ENCODE results near the gene NFKBIL1. TPM values are rescaled to one million over a fixed set of nuclear protein-coding genes. Genes with fewer than 3 reads are reported as not detected.
"Not testable (repeated sequence)": the region's sequence is repeated elsewhere in the genome, so short reads cannot be mapped to it uniquely, and the experiment has no call there.

NFKBIL1 gene, protein sequence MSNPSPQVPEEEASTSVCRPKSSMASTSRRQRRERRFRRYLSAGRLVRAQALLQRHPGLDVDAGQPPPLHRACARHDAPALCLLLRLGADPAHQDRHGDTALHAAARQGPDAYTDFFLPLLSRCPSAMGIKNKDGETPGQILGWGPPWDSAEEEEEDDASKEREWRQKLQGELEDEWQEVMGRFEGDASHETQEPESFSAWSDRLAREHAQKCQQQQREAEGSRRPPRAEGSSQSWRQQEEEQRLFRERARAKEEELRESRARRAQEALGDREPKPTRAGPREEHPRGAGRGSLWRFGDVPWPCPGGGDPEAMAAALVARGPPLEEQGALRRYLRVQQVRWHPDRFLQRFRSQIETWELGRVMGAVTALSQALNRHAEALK
- 10 to 100 TPM; 10.6 TPM for total RNA-seq

DNA sequence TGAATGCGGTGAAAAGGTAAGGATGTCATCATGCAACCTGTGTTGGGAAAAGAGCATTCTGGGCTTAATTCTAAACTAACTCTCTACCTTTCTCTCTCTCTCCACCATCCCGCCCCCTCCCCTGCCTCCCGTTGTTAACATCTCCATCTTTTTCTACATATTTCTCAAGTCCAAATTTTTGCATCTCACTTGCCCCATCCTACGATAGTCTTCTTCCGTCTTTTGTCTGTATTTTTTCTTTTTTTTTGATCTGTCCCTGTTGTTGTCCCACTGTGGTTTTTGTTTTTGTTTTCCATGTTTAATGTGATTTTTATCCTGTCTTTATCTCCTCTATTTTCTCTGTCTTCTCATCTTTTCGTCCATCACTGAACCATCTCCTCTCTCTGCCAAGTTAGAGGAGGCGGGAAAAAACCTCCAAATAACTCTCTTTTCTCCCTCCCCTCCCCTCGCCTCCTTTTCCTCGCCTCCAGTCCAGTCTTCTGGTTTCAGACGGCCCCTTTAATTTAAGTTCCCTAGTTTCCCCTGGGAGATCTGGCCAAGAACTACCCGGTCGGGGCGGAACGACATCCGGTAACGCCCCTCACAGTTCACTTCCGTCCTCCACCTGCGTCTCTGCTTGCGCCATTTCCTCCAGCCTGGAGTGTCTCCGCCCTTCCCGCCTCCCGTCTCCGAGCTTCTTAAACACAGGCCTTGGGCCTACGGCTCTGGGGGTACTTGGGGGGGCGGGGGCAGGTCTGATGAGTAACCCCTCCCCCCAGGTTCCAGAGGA lies at the start of gene NFKBIL1:
Gene NFKBIL1, plus strand, starts transcription at position 651 of the 769 bp plus-strand sequence. Its CDS starts 87 bp downstream, at position 738.
- peak within 1 kb of the TSS; percentile 86 for H3K27ac Mint-ChIP-seq
- H3K9me3 Mint-ChIP-seq, result no peaks in the 10 kb centered on the region
- peak; percentile 93 for DNase-seq
- peaks cover 30% of the 10 kb centered on the region for H3K4me1 Mint-ChIP-seq
- peak within 1 kb of the TSS; percentile 84 for H3K4me3 Mint-ChIP-seq
- H3K27me3 Mint-ChIP-seq, result no peaks in the 10 kb centered on the region
- peaks cover 7% of the 10 kb centered on the region for H3K36me3 Mint-ChIP-seq

DNA sequence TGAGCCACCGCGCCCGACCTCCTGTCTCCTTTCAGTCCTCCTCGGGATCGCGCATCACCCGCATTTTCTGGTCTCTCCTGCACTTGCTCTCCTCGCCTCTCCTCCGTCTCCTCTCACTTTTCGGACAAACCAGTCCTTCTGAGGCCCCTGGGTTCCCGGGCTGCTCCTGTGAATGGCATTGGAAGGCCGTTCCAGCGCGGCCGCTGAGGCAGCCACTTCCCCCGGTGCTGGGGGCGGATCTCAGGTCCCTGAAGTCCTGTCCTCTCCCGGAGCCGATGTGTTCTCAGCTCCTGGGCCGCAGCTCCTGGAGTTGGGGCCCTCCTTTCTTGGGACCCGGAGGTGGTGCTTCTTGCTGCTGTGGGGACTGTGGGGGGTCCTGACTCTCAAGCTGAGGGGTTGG lies 48.7 kb upstream of the NFKBIL1 start:
- Mint-ChIP-seq H3K36me3 (peaks cover 17% of the 10 kb centered on the region), H3K9me3 (peaks cover 2% of the 10 kb centered on the region), H3K27ac (no peak overlapping the region), H3K4me3 (peak overlapping the region; percentile 87), H3K4me1 (peaks cover 52% of the 10 kb centered on the region), H3K27me3 (no peaks in the 10 kb centered on the region)
- DNase-seq, result no peak

DNA sequence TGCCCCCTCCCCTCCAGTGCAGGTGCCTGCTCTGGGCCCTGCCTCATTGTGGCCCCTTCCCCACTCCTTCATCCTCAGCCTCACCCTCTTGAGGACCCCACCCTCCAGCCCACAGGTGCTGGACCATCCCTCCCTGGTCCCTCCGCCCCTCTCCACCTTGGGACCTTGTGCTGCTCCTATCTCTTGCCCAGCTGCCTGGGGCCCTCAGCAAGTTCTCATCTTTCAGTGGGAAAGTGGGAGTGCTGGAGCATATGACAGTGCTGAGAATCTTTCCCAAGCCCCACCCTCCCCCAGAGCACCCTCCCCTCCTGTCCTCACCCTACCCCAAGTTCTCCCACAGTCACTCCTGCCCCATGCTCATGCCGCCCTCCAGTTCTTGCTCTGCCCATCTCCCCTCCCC lies 47.8 kb upstream of the NFKBIL1 start:
- H3K27ac Mint-ChIP-seq, H3K27me3 Mint-ChIP-seq, H3K9me3 Mint-ChIP-seq, DNase-seq: not testable (repeated sequence)
- Mint-ChIP-seq H3K4me3 (peak overlapping the region; percentile 87), H3K4me1 (peaks cover 52% of the 10 kb centered on the region), H3K36me3 (peaks cover 19% of the 10 kb centered on the region)

DNA sequence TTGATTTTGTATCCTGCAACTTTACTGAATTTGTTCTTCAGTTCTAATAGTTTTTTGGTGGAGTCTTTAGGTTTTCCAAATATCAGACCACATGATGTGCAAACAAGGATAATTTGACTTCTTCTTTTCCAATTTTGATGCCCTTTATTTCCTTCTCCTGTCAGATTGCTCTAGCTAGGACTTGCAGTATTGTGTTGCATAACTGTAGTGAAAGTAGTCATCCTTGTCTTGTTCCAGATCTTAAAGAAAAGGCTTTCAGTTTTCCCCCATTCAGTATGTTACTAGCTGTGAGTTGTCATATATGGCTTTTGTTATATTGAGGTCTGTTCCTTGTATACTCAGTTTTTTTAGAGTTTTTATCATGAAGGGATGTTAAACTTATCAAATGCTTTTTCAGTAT lies 44.8 kb upstream of the NFKBIL1 start:
- Mint-ChIP-seq H3K4me1 (peaks cover 38% of the 10 kb centered on the region), H3K4me3 (no peak overlapping the region), H3K27me3 (no peaks in the 10 kb centered on the region), H3K27ac (no peak overlapping the region), H3K9me3 (peaks cover 2% of the 10 kb centered on the region), H3K36me3 (peaks cover 17% of the 10 kb centered on the region)
- no peak for DNase-seq

DNA sequence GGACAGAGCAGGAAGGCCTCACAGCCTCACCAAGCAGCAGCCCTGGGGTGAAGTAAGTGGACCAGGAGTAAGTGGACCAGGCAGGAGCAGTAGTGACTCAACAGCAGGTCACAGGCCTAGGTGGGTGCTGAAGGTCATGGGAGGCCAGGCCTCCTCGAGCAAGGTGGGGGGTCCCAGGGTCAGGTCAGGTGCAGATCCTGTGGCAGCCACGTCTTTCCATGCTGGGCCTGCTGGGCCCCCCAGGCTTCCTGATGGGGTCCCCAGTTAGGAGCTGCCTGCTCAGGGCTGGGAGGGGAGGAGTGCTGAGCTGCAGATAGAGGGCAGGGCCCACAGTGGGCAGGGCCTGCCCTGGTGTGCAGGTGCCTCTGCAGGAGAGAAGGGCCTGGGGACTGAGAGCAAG lies 38.4 kb upstream of the NFKBIL1 start:
- H3K4me1 Mint-ChIP-seq, DNase-seq, H3K27me3 Mint-ChIP-seq, H3K27ac Mint-ChIP-seq, H3K9me3 Mint-ChIP-seq, H3K4me3 Mint-ChIP-seq: not testable (repeated sequence)
- peaks cover 15% of the 10 kb centered on the region for H3K36me3 Mint-ChIP-seq

DNA sequence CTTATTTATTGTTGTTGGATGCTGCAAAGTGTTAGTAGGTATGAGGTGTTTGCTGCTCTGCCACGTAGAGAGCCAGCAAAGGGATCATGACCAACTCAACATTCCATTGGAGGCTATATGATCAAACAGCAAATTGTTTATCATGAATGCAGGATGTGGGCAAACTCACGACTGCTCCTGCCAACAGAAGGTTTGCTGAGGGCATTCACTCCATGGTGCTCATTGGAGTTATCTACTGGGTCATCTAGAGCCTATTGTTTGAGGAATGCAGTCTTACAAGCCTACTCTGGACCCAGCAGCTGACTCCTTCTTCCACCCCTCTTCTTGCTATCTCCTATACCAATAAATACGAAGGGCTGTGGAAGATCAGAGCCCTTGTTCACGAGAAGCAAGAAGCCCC lies 37.4 kb upstream of the NFKBIL1 start:
- H3K27ac Mint-ChIP-seq, result no peak overlapping the region
- H3K27me3 Mint-ChIP-seq, result no peaks in the 10 kb centered on the region
- H3K9me3 Mint-ChIP-seq, result no peaks in the 10 kb centered on the region
- no peak overlapping the region for H3K4me3 Mint-ChIP-seq
- peaks cover under 1% of the 10 kb centered on the region for H3K4me1 Mint-ChIP-seq
- peaks cover 15% of the 10 kb centered on the region for H3K36me3 Mint-ChIP-seq
- no peak for DNase-seq

DNA sequence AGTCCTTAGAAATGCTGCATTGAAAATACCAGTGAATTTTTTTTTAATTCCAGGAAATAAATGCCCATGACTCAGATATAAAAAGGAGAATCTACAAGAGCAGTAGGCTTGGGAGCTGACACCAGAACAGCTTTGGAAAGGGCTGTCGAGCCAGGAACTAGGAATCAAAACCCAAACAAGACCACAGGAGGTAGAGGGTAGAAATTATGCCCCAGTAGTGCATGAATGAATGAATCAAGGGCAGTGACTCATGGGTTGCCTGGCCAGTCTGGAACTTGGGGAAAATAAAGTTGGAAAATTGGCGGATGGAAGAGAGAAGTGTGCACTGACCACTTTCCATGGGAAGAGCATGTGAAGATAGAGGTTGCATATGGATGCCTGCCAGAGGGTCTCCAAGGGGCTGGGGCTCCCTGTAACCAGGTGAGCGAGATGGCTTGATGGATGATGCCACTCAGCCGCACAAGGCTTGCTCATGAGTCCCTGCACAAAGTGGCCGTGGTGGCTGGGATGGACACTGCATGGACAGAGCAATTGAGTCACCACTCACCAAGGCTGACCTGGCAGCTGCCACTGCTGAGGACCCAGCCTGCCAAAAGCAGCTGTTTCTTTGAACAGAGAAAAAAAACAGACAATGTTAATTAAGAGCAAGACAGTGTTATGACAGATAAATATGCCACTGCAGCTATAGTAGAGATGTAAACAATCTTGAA lies 33.8 kb upstream of the NFKBIL1 start:
- Mint-ChIP-seq H3K27me3 (no peaks in the 10 kb centered on the region), H3K9me3 (no peaks in the 10 kb centered on the region), H3K36me3 (peaks cover 7% of the 10 kb centered on the region), H3K27ac (no peak overlapping the region), H3K4me3 (no peak overlapping the region), H3K4me1 (no peaks in the 10 kb centered on the region)
- no peak for DNase-seq

DNA sequence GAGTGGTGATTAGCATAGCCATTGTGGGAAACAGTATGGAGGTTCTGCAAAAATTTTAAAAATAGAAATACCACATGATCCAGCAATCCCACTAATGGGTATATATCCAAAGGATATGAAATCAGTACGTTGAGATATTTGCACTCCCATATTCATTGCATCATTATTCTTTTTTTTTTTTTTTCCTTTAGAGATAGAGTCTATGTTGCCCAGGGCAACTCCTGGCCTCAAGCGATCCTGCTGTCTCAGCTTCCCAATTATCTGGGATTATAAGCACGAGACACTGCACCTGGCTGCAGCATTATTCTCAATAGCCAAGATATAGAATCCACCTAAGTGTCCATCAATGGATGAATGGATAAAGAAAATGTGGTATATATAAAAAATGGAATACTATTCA lies 25.6 kb upstream of the NFKBIL1 start:
- Mint-ChIP-seq H3K36me3 (no peaks in the 10 kb centered on the region), H3K4me3 (no peak overlapping the region), H3K9me3 (no peaks in the 10 kb centered on the region), H3K27ac (no peak overlapping the region), H3K27me3 (no peaks in the 10 kb centered on the region), H3K4me1 (no peaks in the 10 kb centered on the region)
- no peak for DNase-seq

DNA sequence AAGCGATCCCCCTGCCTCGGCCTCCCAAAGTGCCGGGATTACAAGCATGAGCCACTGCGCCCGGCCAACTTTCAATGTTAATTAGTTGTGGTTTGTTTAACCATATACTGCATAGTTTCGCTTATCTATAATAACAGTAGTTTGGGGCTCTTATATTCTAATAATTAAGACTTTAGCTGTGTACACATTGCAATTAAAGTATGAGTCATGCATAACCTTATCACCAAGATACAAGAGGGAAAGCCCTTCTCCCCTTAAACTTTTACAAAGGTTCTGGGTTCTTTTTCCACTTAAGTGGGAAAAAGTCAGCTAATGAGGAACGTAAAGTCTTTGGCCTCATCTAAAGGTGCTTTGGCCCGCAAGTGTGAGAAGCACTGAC lies 21.9 kb upstream of the NFKBIL1 start:
- Mint-ChIP-seq H3K4me3 (no peak overlapping the region), H3K4me1 (peaks cover 3% of the 10 kb centered on the region), H3K27ac (no peak overlapping the region), H3K9me3 (no peaks in the 10 kb centered on the region), H3K36me3 (peaks cover 8% of the 10 kb centered on the region), H3K27me3 (no peaks in the 10 kb centered on the region)
- DNase-seq, result no peak

DNA sequence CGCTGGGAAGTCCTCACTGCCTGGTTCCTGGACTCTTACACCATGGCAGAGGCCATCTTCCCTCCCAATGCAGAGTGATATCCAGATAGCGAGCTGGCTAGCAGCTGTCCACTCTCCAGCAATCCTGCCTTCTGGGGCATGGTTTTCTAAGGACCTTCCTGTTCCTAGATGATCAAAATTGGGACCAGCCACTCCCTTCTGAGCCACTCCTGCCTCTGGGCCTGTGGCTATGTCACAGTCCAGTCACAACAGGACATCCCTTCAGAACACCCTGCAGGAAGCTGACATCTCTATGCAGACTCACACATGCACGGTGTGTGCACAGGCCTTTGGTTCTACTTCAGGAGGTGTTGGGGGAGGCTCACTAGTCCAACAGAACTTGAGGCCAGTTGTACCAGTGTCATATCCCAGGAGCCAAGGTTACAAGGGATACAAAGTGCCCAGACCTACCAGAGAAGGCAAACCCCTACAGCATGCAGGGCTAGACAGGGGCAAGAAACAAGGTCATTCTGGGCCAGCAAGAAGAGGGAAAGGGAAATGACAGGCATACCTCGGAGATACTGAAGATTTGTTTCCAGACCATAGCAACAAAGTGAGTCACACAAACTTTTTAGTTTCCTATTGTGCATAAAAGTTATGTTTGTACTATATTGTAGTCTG lies 21.3 kb upstream of the NFKBIL1 start:
- no peak for DNase-seq
- no peak overlapping the region for H3K27ac Mint-ChIP-seq
- no peaks in the 10 kb centered on the region for H3K27me3 Mint-ChIP-seq
- H3K4me3 Mint-ChIP-seq, result no peak overlapping the region
- H3K9me3 Mint-ChIP-seq, result no peaks in the 10 kb centered on the region
- H3K4me1 Mint-ChIP-seq, result peaks cover 3% of the 10 kb centered on the region
- H3K36me3 Mint-ChIP-seq, result peaks cover 13% of the 10 kb centered on the region

DNA sequence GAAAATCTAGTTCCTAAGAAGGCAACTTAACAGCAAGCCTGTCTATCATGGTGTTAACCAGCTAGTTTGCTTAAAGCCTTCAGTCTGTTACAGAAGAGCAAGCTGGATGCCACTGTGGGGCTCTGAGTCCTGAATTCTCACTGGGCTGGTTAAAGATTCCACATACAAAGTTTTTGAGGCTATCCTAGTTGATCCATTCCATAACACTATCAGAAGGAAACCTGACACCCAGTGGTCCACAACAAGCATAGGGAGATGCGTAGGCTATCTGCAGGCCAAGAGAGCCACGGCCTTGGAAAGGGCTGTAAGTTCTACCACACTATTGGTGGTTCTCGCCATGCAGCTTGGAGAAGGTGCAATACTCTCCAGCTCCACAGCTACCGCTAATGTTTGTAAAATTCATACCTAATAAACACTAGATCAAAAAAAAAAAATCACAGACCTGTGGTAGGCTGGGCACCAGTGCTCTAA lies 19.1 kb upstream of the NFKBIL1 start:
- H3K9me3 Mint-ChIP-seq, result no peaks in the 10 kb centered on the region
- no peaks in the 10 kb centered on the region for H3K27me3 Mint-ChIP-seq
- H3K36me3 Mint-ChIP-seq, result peaks cover 26% of the 10 kb centered on the region
- H3K4me3 Mint-ChIP-seq, result no peak overlapping the region
- no peak for DNase-seq
- H3K4me1 Mint-ChIP-seq, result peaks cover 14% of the 10 kb centered on the region
- peak overlapping the region; percentile 42 for H3K27ac Mint-ChIP-seq

DNA sequence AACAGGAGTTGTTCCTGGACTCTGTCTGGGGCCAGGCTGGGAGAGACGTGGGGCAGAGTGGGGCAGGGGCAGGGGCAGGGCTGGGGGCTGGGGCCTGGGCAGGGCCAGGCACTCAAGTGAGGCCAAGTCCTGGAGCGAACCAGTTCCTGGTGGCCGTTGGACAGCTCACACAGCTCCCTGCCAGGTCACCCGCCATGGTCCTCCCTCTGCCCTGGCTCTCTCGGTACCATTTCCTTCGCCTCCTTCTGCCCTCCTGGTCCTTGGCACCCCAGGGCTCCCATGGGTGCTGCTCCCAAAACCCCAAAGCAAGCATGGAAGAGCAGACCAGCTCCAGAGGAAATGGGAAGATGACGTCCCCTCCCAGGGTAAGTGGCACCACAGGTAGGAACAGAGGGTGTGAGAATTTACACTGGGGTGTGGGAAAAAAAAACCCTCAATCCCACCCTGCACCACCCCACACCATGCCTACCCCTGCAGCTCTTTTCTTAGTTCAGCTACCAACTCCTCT lies 18.5 kb upstream of the NFKBIL1 start, which contains the start of gene MCCD1:
Gene MCCD1, plus strand, starts transcription at position 142 of the 508 bp plus-strand sequence. Its CDS starts 53 bp downstream, at position 195.
- no peaks in the 10 kb centered on the region for H3K27me3 Mint-ChIP-seq
- H3K4me1 Mint-ChIP-seq, result peaks cover 17% of the 10 kb centered on the region
- no peaks in the 10 kb centered on the region for H3K9me3 Mint-ChIP-seq
- peak within 1 kb of the TSS; percentile 42 for H3K27ac Mint-ChIP-seq
- H3K4me3 Mint-ChIP-seq, result no peak within 1 kb of the TSS
- peaks cover 29% of the 10 kb centered on the region for H3K36me3 Mint-ChIP-seq
- no peak for DNase-seq

DNA sequence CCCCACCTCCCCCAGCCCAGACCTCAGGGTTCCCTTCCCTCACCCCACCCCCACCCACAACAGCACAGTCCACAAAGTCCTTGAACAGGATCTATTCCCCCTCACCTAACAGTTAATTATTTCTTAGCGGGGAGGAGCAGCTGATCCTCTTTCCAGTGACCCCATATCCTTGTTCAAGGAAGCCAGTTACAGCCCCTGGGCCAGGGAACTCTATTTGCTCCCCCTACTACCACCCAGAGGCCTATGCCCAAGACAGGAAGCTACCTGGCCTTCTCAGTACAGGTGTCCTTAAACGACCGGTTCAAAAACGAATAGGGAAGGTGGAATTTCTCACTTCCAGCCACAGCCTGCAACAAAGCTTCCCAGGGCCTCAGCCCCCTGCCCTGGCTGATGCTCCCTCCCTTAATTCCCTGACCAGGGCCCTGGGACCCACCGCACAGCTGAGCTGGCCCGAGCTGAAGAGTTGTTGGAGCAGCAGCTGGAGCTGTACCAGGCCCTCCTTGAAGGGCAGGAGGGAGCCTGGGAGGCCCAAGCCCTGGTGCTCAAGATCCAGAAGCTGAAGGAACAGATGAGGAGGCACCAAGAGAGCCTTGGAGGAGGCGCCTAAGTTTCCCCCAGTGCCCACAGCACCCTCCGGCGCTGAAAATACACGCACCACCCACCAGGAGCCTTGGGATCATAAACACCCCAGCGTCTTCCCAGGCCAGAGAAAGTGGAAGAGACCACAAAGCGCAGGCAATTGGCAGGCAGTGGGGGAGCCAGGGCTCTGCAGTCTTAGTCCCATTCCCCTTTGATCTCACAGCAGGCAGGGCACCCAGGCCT lies 17.9 kb upstream of the NFKBIL1 start:
- Mint-ChIP-seq H3K9me3 (no peaks in the 10 kb centered on the region), H3K4me3 (no peak overlapping the region), H3K27me3 (no peaks in the 10 kb centered on the region), H3K4me1 (peaks cover 20% of the 10 kb centered on the region), H3K36me3 (peaks cover 33% of the 10 kb centered on the region), H3K27ac (peak overlapping the region; percentile 34)
- DNase-seq, result no peak

DNA sequence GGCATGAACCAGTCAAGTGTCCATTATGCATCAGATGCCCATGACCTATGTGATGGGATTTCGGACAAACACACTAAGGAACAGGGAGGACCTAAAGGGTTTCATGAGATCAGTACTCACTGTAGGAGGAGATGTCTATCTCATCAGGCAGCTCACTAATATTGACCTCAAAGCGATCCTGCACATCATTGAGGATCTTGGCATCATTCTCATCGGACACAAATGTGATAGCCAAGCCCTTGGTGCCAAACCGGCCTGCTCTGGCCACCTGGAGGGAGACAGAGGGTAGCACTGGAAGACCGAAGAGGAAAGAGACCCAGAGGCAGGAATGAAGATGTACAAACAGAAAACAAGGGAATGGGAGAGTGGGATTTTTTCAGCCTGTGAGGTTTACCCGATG lies 16.7 kb upstream of the NFKBIL1 start:
- peaks cover 28% of the 10 kb centered on the region for H3K4me1 Mint-ChIP-seq
- H3K27ac Mint-ChIP-seq, result no peak overlapping the region
- peaks cover 42% of the 10 kb centered on the region for H3K36me3 Mint-ChIP-seq

More for the DNA sequence above, 16.7 kb upstream of the NFKBIL1 start:
- Mint-ChIP-seq H3K27me3 (no peaks in the 10 kb centered on the region), H3K9me3 (no peaks in the 10 kb centered on the region), H3K4me3 (no peak overlapping the region)
- no peak for DNase-seq

Measured in activated naive CD8-positive, alpha-beta T cell treated with anti-CD3 and anti-CD28 coated beads for 36 hours (primary cell).